Vagina (tissue), 2 donors: ENCODE data around the gene IER5.
"Not testable (repeated sequence)": the region's sequence is repeated elsewhere in the genome, so short reads cannot be mapped to it uniquely, and the experiment has no call there.

Experiments
- CTCF ChIP-seq, 3 experiments: fragments of 450-650 bp in 2 of 3; fragments of 200-600 bp in 1 of 3; sonication (generic) in 1 of 3; IDR thresholded peaks; one replicate each; pipeline ENCODE4 v1.5.1; 2017 to 2019; ENCODE audit warnings: antibody characterized with exemption in 3 of 3, mild to moderate bottlenecking in 2 of 3, moderate library complexity in 2 of 3
- POLR2AphosphoS5 ChIP-seq, 2 donors: sonication (generic); formaldehyde crosslinking; IDR thresholded peaks; one replicate each; pipeline ENCODE4 v1.9.0; 2017; ENCODE audit warnings: antibody characterized with exemption in 2 of 2, mild to moderate bottlenecking in 2 of 2, low read depth in 1 of 2; ENCODE audit not compliant: insufficient read depth in 1 of 2

DNA sequence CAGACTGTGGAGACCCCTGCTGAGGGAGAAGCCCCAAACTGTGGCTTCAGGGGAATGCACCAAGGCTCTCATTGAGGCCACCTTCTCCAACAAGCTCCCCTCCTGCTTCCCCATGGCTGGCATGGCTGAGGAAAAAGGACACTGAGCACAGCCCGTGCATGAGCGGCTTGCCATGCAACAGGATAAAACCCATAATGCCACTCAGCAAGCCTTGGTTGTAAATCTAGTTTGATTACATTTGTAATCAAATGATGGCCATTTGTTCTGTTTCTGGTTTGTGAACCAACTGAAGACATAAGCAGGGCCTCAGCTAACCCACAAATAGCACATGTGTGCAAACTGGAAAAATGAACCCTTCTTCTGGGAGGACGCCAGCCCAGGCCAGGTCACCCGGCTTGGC, 27.6 kb upstream of the IER5 start:
- TF ChIP-seq CTCF (IDR thresholded peaks at IDR 0.05); POLR2AphosphoS5 (IDR thresholded peaks at IDR 0.05; ENCODE audit: insufficient read depth in 1 of 2, low read depth in 1 of 2): not testable (repeated sequence)
